ENCODE measurements around the gene DOCK2.
"Not testable (repeated sequence)": the region's sequence is repeated elsewhere in the genome, so short reads cannot be mapped to it uniquely, and the experiment has no call there.

Gene DOCK2

DNA sequence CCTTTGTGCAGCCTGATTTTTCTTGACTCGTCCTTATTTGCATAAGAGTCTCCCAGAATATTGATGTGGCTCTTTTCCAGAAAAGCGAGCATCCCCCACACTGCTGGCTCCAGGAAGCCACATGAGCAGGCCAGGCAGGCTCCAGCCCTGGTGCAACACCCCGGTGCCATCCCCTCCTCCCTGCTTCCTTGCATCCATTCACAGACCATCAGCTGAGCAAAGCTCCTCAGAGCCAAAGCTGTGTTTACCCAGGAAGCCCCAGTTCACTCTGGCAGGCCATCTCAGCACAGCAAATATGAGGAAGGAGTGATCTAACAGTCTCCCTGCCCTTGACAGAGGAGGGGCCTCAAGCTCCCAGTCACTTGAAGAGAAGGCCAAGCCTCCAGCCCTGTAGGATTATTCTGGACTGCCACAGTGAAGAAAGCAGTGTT lies 308.8 kb downstream of the DOCK2 start:
- Histone ChIP-seq H3K4me3 (ENCODE audit: severe bottlenecking) (no peak overlapping the region), H3K9me3 (ENCODE audit: severe bottlenecking) (no peaks in the 10 kb centered on the region), H3K36me3 (ENCODE audit: low read depth) (no peaks in the 10 kb centered on the region), H3K27me3 (ENCODE audit: insufficient read depth, poor library complexity, severe bottlenecking) (no peaks in the 10 kb centered on the region), H3K4me1 (ENCODE audit: insufficient read depth, poor library complexity, severe bottlenecking) (peaks cover 23% of the 10 kb centered on the region), H3K27ac (ENCODE audit: poor library complexity, severe bottlenecking) (peak overlapping the region; percentile 55)
- TF ChIP-seq, protein P1, sequence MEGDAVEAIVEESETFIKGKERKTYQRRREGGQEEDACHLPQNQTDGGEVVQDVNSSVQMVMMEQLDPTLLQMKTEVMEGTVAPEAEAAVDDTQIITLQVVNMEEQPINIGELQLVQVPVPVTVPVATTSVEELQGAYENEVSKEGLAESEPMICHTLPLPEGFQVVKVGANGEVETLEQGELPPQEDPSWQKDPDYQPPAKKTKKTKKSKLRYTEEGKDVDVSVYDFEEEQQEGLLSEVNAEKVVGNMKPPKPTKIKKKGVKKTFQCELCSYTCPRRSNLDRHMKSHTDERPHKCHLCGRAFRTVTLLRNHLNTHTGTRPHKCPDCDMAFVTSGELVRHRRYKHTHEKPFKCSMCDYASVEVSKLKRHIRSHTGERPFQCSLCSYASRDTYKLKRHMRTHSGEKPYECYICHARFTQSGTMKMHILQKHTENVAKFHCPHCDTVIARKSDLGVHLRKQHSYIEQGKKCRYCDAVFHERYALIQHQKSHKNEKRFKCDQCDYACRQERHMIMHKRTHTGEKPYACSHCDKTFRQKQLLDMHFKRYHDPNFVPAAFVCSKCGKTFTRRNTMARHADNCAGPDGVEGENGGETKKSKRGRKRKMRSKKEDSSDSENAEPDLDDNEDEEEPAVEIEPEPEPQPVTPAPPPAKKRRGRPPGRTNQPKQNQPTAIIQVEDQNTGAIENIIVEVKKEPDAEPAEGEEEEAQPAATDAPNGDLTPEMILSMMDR (IDR thresholded peaks at IDR 0.05; ENCODE audit: poor library complexity, severe bottlenecking) = no peak
- peak; percentile 78 for ATAC-seq (ENCODE audit: low read depth)
- DNase-seq (ENCODE audit: low spot score) = no peak

DNA sequence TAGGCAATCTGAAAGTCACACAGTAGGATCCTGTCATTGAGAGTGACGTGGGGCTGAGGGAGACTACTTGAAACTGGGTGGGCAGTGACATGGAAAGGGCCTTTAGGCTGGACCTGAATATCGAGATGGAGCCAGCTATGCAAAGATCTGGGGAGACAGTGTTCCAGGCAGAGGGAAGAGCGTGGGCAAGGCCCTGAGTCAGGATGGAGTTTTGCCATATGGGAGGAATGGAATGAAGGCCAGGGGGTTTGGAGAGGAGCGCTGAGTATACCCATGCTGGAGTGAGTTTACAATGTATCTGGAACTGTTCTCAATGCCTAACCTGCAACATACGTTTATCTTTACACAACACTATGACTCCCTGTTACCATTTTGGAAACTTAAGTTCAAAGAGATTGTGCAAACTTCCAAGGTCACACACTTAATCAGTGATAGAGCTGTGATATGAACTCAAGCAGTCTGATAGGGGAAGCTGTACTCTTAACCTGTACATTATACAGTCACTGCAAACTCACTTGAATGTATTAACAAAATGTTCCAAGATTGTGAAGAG lies 309.7 kb downstream of the DOCK2 start:
- ATAC-seq (ENCODE audit: low read depth) (no peak), DNase-seq (ENCODE audit: low spot score) (no peak)
- H3K9me3 ChIP-seq (ENCODE audit: severe bottlenecking) = no peaks in the 10 kb centered on the region
- no peak overlapping the region for H3K4me3 ChIP-seq (ENCODE audit: severe bottlenecking)
- H3K27ac ChIP-seq (ENCODE audit: poor library complexity, severe bottlenecking) = peak overlapping the region; percentile 55
- peaks cover 23% of the 10 kb centered on the region for H3K4me1 ChIP-seq (ENCODE audit: insufficient read depth, poor library complexity, severe bottlenecking)
- no peaks in the 10 kb centered on the region for H3K36me3 ChIP-seq (ENCODE audit: low read depth)
- H3K27me3 ChIP-seq (ENCODE audit: insufficient read depth, poor library complexity, severe bottlenecking) = no peaks in the 10 kb centered on the region
- TF ChIP-seq, protein P1 (IDR thresholded peaks at IDR 0.05; ENCODE audit: poor library complexity, severe bottlenecking) = no peak

DNA sequence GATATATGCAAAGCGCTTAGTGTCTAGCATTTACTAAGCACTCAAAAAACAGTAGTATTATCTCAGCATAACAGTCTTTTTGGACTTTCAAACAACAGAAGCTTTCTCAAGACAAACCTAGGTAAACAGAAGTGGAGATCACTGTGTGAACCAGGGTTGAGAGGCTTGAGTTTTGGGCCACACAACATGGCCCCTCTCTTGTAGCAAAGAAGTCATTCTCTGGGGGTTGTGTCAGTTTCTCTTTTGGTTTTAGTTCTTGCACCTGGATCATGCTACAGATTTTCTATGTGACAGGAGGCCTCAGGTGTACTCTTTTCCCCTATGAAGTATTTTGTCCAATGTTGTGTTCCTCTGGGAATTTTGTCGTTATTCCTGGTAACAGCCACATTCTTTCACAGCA lies 313.3 kb downstream of the DOCK2 start:
- Histone ChIP-seq H3K4me1 (ENCODE audit: insufficient read depth, poor library complexity, severe bottlenecking) (peaks cover 12% of the 10 kb centered on the region), H3K27me3 (ENCODE audit: insufficient read depth, poor library complexity, severe bottlenecking) (no peaks in the 10 kb centered on the region), H3K4me3 (ENCODE audit: severe bottlenecking) (no peak overlapping the region), H3K27ac (ENCODE audit: poor library complexity, severe bottlenecking) (no peak overlapping the region), H3K36me3 (ENCODE audit: low read depth) (no peaks in the 10 kb centered on the region), H3K9me3 (ENCODE audit: severe bottlenecking) (no peaks in the 10 kb centered on the region)
- TF ChIP-seq, protein P1 (IDR thresholded peaks at IDR 0.05; ENCODE audit: poor library complexity, severe bottlenecking) = no peak
- no peak for ATAC-seq (ENCODE audit: low read depth)
- DNase-seq (ENCODE audit: low spot score) = no peak

DNA sequence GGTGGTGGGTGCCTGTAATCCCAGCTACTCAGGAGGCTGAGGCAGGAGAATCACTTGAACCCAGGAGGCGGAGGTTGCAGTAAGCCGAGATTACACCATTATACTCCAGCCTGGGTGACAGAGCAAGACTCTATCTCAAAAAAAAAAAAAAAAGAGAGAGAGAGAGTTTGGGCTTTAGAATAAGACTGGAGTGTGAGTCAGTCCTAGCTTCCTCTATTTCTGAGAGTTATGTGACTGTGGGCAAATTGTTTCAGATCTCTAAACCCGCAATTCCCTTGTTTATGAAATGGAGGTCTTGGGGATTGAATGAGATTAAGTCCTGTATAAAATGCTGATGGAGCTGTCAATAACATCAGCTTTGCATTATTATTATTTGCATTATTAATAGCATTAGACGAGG lies 316.1 kb downstream of the DOCK2 start:
- H3K4me1 ChIP-seq (ENCODE audit: insufficient read depth, poor library complexity, severe bottlenecking) = not testable (repeated sequence)

DNA sequence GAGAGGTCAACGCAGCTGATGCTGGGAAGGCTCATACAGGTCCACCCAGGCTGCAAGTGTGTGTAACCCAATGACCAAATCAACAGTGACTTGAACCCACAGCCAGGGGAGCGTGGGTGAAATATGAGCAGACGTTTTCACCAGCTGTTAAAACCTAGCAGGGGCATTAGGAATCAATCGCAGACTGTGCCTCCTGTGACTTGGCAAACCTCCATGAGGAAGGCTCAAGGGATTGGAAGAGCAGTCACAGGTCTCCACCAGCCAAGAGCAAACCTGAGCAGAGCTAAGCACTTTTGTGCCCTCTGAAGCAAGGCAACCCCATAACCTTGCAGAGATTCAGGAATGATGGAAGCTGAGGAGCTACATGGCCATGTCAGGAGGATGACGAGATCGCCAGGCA lies 317.7 kb downstream of the DOCK2 start:
- Histone ChIP-seq H3K4me1 (ENCODE audit: insufficient read depth, poor library complexity, severe bottlenecking) (peaks cover 3% of the 10 kb centered on the region), H3K27me3 (ENCODE audit: insufficient read depth, poor library complexity, severe bottlenecking) (no peaks in the 10 kb centered on the region), H3K4me3 (ENCODE audit: severe bottlenecking) (no peak overlapping the region), H3K36me3 (ENCODE audit: low read depth) (no peaks in the 10 kb centered on the region), H3K9me3 (ENCODE audit: severe bottlenecking) (no peaks in the 10 kb centered on the region), H3K27ac (ENCODE audit: poor library complexity, severe bottlenecking) (no peak overlapping the region)
- no peak for ATAC-seq (ENCODE audit: low read depth)
- no peak for DNase-seq (ENCODE audit: low spot score)
- TF ChIP-seq, protein P1 (IDR thresholded peaks at IDR 0.05; ENCODE audit: poor library complexity, severe bottlenecking) = no peak

More for the DNA sequence above, 316.1 kb downstream of the DOCK2 start:
- H3K36me3 ChIP-seq (ENCODE audit: low read depth); H3K27me3 ChIP-seq (ENCODE audit: insufficient read depth, poor library complexity, severe bottlenecking); H3K27ac ChIP-seq (ENCODE audit: poor library complexity, severe bottlenecking); H3K4me3 ChIP-seq (ENCODE audit: severe bottlenecking); ATAC-seq (ENCODE audit: low read depth); DNase-seq (ENCODE audit: low spot score); H3K9me3 ChIP-seq (ENCODE audit: severe bottlenecking): not testable (repeated sequence)
